Erythroblast (primary cell): Measurements from ENCODE around the gene PEMT.

Experiments used
- GATA1 ChIP-seq: IDR thresholded peaks from 2 replicates; pipeline ENCODE4 v1.6.1; 2011; ENCODE audit warnings: low read depth, mild to moderate bottlenecking, control low read depth, low read length, moderate library complexity
- POLR2A ChIP-seq: IDR thresholded peaks from 2 replicates; pipeline ENCODE4 v1.6.1; 2011; ENCODE audit warnings: mild to moderate bottlenecking, low read length

DNA sequence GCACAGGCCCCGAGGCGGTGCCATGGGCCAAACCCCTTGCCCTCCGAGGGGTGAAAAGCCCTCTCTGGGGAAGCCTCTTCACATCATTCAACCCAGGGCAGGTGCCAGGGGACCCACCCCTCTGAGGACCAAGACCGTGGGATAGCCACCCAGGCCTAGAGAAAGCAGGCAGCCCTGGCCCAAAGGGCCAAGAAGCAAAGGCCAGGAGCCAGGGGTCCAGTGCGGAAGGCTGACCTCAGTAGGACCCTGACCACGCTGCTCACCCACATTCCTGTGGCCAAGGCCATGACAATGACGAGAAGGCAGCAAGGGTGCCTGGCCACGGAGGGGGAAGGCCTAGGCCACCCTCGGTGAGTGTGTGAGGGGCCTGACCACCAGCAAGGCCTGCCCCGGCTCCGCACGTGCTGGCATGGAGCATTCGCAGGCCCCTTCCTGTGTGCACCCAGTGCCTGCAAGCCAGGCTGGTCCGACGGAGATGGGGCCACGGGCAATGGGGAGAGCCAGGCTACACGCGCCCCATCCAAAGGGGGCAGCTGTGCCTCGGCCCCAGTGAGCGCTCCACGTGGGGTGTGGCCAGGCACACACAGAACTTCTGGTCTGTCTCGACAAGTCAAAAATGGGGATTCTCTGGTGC, 70.8 kb downstream of the PEMT start:
- no peak for TF ChIP-seq POLR2A
- no peak for TF ChIP-seq GATA1
